Muscle of leg (tissue), 11 donors: ENCODE results near the gene QRICH2. TPM values are rescaled to one million over a fixed set of nuclear protein-coding genes. Genes with fewer than 3 reads are reported as not detected.
"Not testable (repeated sequence)": the region's sequence is repeated elsewhere in the genome, so short reads cannot be mapped to it uniquely, and the experiment has no call there.

Experiments
- DNase-seq: peaks from one replicate; pipeline ENCODE4 v3.0.0; 2013
- H3K27ac ChIP-seq: one replicate; pipeline ENCODE4 v1.5.1; 2013; ENCODE audit warnings: mild to moderate bottlenecking, low read length, control low read depth
- H3K27me3 ChIP-seq: one replicate; pipeline ENCODE4 v1.6.1; 2013; ENCODE audit warnings: low read length; ENCODE audit not compliant: control insufficient read depth, insufficient read depth
- H3K36me3 ChIP-seq: one replicate; pipeline ENCODE4 v1.6.1; 2013; ENCODE audit warnings: low read length; ENCODE audit not compliant: control insufficient read depth, insufficient read depth
- H3K4me1 ChIP-seq: one replicate; pipeline ENCODE4 v1.6.1; 2013; ENCODE audit warnings: low read length; ENCODE audit not compliant: control insufficient read depth, insufficient read depth
- H3K4me3 ChIP-seq: one replicate; pipeline ENCODE4 v1.5.1; 2013; ENCODE audit warnings: low read length, control low read depth
- H3K9me3 ChIP-seq: replicated peaks from 2 replicates; pipeline ENCODE4 v1.6.1; 2013; ENCODE audit warnings: low read depth, low read length; ENCODE audit not compliant: control insufficient read depth
- WGBS: methylation state at CpG from one replicate; pipeline ENCODE4 v1.1.5; 2013; ENCODE audit warnings: missing lambda C conversion rate; ENCODE audit not compliant: insufficient coverage; 5-methylcytosine and 5-hydroxymethylcytosine counted together
- polyA plus RNA-seq, 8 donors: library from polyadenylated mRNA; unstranded; fragments of 120-200 nt; gene quantifications; one replicate each; pipeline versions ENCODE4 v1.2.1 to v1.2.3, GENCODE V29; 2013; ENCODE audit warnings: inconsistent platforms in 1 of 8, low replicate concordance in 1 of 8; ENCODE audit not compliant: insufficient read length in 8 of 8, insufficient read depth in 1 of 8
- total RNA-seq: library from RNA; stranded (reverse); fragments of 120-200 nt; gene quantifications from one replicate; pipeline ENCODE4 v1.2.4, GENCODE V29; 2013

Gene QRICH2
- total and polyA plus RNA-seq, 9 donors = 2.1 to 4.7 (median 3.8) TPM

DNA sequence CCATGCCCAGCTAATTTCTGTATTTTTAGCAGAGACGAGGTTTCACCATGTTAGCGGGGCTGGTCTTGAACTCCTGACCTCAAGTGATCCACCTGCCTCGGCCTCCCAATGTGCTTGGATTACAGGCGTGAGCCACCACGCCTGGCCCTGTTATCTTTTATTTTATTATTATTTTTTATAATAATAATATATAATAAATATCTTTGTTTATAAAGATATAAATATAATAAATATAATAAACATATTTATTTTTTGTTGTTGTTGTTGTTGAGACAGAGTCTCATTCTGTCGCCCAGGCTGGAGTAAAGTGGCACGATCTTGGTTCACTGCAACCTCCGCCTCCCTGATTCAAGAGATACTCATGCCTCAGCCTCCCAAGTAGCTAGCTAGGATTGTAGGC is 60.8 kb downstream of the QRICH2 start:
- H3K4me1 ChIP-seq = peaks cover 17% of the 10 kb centered on the region
- no peak overlapping the region for H3K27ac ChIP-seq
- H3K4me3 ChIP-seq = no peak overlapping the region
- H3K9me3 ChIP-seq = no peaks in the 10 kb centered on the region
- no peak for DNase-seq
- H3K27me3 ChIP-seq = peaks cover 5% of the 10 kb centered on the region
- no peaks in the 10 kb centered on the region for H3K36me3 ChIP-seq
- 84% methylated on average over 4 of the region's 8 CpGs for WGBS

DNA sequence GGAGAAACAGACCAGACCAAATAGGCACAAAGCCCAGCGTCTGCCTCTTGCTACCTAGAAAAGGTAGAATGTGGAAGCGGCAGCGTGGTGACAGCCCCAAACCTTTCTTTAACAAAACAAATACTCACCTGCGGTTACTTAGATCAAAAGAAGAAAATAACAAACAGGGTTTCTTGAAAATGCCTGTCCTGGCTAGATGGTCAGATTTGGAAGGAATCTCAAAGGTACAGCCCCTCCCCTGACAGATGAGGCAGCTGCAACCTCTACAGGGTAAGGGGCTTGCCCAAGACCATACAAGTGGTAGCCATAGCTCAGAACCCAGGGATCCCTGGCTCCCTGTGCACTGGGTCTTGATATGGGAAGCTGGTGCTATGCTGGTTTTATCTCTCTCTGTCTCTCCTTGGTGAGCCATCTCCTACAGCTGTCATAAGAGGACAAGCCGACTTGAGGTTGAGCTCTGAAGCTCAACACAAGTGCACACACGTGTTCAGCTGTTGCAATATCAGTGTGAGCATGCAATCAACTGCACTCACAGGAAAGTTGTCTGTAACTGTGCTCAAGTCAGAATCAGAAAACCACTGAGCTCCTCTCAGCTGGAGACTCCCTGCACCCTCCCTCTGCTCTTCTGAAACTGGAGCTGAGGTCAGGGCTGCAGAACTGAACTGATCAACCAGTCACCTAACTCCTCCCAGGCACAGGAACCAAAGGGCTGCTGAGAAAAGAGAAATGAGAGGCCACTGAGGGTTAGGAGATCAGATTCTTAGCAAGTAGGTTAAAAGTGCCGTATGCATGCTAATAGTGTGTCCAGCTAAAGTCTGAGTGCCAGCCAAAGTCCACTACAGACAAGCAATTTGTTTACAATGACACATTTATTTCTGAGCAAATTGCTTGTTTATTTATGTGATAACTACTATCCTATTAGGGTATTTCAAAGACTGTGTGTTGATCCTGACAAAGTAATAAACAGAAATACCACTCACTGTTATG is 61.7 kb downstream of the QRICH2 start:
- DNase-seq = no peak
- WGBS = 21% methylated on average over 2 of the region's 7 CpGs
- H3K27me3 ChIP-seq = peaks cover 12% of the 10 kb centered on the region
- H3K4me1 ChIP-seq = peaks cover 13% of the 10 kb centered on the region
- H3K4me3 ChIP-seq = no peak overlapping the region
- no peaks in the 10 kb centered on the region for H3K9me3 ChIP-seq
- no peaks in the 10 kb centered on the region for H3K36me3 ChIP-seq
- H3K27ac ChIP-seq = peak overlapping the region; percentile 35

DNA sequence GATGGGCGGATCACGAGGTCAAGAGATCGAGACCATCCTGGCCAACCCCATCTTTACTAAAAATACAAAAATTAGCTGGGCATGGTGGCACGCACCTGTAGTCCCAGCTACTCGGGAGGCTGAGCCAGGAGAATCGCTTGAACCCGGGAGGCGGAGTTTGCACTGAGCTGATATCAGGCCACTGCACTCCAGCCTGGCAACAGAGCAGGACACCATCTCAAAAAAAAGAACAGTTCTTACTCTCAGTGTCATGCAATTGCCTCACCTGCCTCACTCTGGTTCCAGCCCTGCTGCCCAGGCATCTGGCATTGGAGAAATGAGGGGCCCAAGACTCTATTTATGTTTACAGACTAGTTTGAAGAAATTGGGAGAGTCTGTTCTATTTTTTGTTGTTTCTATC is 63.4 kb downstream of the QRICH2 start:
- H3K4me3 ChIP-seq, DNase-seq, H3K36me3 ChIP-seq, H3K9me3 ChIP-seq, H3K27ac ChIP-seq: not testable (repeated sequence)
- Histone ChIP-seq H3K27me3 (peaks cover 20% of the 10 kb centered on the region), H3K4me1 (peaks cover 19% of the 10 kb centered on the region)
- 99% methylated on average over 8 of the region's 8 CpGs for WGBS

DNA sequence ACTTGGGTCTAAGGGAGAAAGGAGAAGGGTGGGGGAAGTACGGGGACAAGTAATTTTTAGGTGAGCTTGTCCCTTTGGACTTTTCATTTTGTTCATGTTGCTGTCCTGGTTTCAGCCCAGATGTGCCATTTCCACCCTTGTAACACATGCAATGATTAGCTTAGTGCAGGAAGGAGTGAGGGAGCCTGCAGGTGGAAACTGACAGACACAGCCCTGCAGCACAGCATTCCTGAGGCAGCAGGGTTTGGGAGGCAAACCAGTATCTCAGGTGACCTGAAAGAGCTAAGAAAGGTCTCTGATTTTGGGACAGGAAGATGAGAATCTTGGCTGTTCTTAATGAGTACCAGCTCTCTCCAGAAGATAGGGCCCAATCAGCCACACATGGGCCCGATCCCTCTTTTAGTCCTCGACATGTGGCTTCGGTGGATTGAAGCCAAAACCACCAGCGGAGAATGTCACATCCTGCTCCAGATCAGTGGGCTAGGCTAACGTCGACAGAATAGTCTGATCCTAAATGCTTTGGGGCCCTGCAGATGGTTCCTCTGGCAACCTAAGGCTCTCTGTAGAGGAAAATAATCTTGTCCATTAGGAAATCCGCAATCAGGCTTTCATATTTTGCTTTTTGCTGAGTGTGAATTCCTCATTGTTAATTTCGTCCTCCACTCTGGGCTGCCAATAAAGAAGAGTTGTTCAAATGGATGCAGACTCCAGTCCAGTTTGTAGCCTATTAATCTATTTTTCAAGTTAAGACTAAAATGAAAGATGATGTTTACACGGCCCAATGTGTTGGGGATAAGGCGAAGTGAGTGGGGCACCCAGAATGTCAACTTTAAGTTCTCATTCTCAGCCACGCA is 64.0 kb downstream of the QRICH2 start:
- DNase-seq = no peak
- WGBS = 65% methylated on average over 8 of the region's 12 CpGs
- H3K4me1 ChIP-seq = peaks cover 20% of the 10 kb centered on the region
- no peaks in the 10 kb centered on the region for H3K36me3 ChIP-seq
- no peak overlapping the region for H3K27ac ChIP-seq
- no peaks in the 10 kb centered on the region for H3K9me3 ChIP-seq
- no peak overlapping the region for H3K4me3 ChIP-seq
- H3K27me3 ChIP-seq = peaks cover 27% of the 10 kb centered on the region

DNA sequence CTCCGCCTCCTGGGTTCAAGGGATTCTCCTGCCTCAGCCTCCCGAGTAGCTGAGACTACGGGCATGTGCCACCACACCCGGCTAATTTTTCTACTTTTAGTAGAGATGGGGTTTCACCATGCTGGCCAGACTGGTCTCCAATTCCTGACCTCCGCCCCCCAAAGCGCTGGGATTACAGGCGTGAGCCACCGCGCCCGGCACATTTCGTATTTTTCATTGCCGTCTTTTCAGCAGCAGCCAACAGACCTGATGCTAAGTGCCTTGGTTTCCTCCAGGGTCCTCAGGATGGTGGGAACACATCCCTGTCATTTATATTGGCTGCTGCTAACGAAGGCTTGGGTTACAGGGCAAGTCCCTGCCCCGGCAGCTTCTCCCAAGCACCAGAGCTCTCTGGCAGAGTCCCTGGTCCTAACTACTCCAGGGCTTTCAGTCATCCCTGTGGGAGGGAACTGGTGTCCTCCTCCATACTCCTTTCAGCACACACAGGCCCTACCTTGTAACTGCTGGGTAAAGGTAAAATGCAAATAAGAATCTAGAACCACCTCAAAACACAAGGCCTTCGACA is 66.3 kb downstream of the QRICH2 start:
- no peak for DNase-seq
- Histone ChIP-seq H3K4me1 (peaks cover 20% of the 10 kb centered on the region), H3K9me3 (no peaks in the 10 kb centered on the region), H3K27me3 (peaks cover 36% of the 10 kb centered on the region), H3K4me3 (no peak overlapping the region), H3K27ac (no peak overlapping the region), H3K36me3 (no peaks in the 10 kb centered on the region)
- 92% methylated on average over 10 of the region's 15 CpGs for WGBS

DNA sequence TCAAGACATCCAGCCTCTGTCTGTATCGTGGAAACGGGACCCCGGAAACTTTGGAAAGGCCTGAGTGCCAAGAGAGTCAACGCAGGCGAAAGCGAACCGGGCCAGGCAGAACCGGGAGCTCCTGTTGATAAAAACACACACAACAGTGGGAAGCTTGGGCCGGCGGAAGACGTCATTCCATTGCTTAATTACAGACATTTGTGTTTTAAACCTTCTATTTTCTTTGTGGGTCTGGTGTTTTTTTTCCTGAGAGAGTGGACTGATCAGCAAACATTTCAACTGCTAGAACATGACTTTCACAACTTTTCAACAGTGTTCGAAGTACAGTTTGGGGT is 66.9 kb downstream of the QRICH2 start:
- peaks cover 15% of the 10 kb centered on the region for H3K4me1 ChIP-seq
- 4% methylated on average over 4 of the region's 12 CpGs for WGBS
- DNase-seq = no peak
- H3K4me3 ChIP-seq = peak overlapping the region; percentile 64
- no peaks in the 10 kb centered on the region for H3K9me3 ChIP-seq
- H3K27ac ChIP-seq = no peak overlapping the region
- H3K36me3 ChIP-seq = no peaks in the 10 kb centered on the region
- peaks cover 36% of the 10 kb centered on the region for H3K27me3 ChIP-seq

DNA sequence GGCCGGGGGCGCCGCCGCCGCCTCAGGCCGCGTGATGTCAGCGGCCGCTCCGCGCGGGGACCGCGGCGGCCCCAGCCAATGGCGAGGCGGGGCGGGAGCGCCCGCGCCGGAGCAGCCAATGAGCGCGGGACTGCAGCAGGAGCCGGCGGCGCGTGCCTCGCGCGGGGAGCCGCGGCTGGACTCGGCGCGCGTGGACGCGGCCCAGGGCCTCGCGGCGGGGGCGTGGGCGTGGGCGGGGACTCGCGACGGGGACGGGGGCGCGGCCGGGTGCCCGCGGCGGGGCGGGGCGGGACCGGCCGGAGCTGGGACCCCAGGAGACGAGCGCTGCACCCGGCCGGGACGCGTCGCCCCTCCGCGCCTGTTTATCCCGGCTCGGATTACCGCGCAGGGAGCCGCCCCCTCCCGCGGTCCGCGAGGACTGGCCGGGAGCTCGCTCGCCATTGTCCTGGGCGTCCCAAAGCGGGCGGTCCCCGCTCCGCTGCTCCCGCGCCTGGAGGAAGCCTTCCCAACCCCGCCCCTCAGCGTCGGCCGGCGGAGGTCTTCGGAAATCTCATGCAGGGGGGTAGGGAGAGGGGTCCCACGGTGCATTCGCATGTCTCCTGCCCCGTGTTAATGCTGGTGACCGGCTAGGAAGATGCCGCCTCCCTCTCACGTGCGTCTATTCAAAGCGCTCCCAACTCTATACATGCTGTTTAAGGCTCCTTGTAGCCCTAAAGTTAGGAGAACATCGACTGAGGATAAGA is 67.4 kb downstream of the QRICH2 start, which contains the start of gene RNF157:
Gene RNF157 (minus strand): TSS at position 33 of the 743 bp plus-strand sequence. CDS start 253 bp downstream, outside the sequence.
- Histone ChIP-seq H3K4me3 (peak within 1 kb of the TSS; percentile 64), H3K27ac (peak within 1 kb of the TSS; percentile 44), H3K27me3 (peaks cover 36% of the 10 kb centered on the region), H3K4me1 (peaks cover 11% of the 10 kb centered on the region), H3K9me3 (no peaks in the 10 kb centered on the region), H3K36me3 (no peaks in the 10 kb centered on the region)
- DNase-seq = peak; percentile 77
- WGBS = 1% methylated on average over 87 of the region's 102 CpGs

DNA sequence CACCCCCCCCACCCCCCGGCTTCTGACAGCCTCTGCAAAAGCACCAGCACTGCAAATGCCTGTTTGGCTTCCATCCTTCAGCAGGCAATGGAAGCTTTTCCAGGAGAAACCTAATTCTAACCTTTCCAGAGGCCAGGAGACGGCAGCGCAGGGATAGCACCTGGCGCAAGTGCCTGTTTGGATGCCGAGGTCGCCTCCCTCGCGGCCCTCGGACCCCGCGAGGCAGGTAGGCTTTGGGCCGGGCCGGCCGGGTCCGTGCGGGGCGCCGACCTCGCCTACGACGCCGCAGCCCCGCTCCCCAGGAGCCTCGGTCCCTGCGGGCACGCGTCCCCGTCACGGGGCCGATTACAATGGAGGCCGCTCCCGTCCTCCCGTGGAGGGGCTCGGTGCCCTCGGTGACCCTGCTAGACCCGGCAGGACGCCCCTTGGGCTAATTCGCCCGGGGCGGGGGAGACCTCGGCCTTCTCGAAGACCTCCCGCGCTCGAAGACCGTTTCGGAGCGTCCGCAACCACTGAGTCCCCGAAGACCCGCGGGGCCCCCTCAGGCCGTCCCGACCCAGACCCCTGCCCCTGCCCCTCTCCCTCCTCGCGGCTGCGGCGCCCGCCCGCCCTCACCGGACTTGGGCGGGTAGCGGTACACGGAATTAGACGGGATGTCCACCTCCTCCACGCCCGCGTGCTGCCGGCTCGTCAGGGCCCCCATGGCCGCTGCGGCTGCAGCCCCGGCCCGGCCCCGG is 68.4 kb downstream of the QRICH2 start:
- peaks cover 36% of the 10 kb centered on the region for H3K27me3 ChIP-seq
- no peaks in the 10 kb centered on the region for H3K36me3 ChIP-seq
- no peak overlapping the region for H3K27ac ChIP-seq
- WGBS = under 1% methylated on average over 71 of the region's 75 CpGs
- H3K4me3 ChIP-seq = peak overlapping the region; percentile 45
- no peak for DNase-seq
- H3K9me3 ChIP-seq = no peaks in the 10 kb centered on the region
- peaks cover 11% of the 10 kb centered on the region for H3K4me1 ChIP-seq

DNA sequence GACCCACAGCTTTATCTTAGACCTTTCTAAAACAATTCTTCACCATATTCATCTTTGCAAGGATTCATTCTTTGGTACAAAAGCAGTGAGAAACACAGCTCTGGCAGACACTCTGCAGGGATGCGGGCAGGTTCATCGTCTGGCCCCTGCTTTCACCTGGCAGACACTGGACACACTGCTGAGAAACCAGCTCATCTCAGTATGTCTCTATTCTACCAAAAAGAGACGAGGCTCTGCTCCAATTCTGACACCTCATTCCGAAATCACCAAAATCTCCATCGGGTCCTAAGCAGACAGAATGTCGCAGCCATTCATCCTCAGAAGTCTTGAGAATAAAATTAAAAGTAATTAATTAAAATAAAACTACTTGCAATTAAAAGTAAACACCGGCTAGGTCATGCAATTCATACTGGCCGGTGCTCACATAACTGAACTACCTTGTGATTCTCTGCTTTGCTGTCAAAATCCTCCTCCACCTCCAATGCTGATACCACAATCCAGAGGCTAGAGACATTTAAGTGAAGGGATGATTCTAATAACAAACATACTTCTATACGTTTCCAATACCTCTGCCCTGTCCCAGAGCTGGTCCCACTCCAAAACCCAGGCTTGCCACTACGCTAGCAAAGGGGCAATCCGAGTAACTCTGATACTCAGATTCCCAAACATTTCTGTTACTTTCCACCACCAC is 69.1 kb downstream of the QRICH2 start:
- Histone ChIP-seq H3K4me3 (no peak overlapping the region), H3K27ac (no peak overlapping the region), H3K9me3 (no peaks in the 10 kb centered on the region), H3K36me3 (no peaks in the 10 kb centered on the region), H3K4me1 (peaks cover 11% of the 10 kb centered on the region), H3K27me3 (peaks cover 36% of the 10 kb centered on the region)
- no peak for DNase-seq
- 20% methylated on average over 2 of the region's 11 CpGs for WGBS
